ENCODE measurements around the gene CYYR1. TPM values are rescaled to one million over a fixed set of nuclear protein-coding genes. Genes with fewer than 3 reads are reported as not detected.

Gene CYYR1
- total RNA-seq, 1 experiment from 2014 or later = 0.05 TPM

DNA sequence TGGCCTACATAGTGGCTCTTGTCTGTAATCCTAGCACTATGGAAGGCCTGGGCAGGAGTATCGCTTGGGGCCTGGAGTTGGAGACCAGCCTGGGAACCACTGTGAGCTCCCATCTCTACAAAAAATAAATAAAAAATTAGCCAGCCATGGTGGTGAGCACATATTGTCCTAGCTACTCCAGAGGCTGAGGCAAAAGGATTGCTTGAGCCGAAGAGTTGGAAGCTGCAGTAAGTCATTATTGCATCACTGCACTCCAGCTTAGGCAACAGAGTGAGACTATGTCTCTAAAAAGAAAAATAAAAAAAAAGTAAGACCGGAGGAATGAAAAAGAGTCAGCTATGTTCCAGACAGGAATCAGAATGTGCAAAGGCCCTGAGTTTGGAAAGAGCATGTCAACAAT, 115.3 kb downstream of the CYYR1 start:
- DNase-seq (ENCODE audit: low read depth, low spot score) = no peak
- in situ Hi-C loops (cut with HindIII; ENCODE audit: low pct_unique_long_range_greater_than_20kb, low sequenced_read_pairs) = no loop called here

DNA sequence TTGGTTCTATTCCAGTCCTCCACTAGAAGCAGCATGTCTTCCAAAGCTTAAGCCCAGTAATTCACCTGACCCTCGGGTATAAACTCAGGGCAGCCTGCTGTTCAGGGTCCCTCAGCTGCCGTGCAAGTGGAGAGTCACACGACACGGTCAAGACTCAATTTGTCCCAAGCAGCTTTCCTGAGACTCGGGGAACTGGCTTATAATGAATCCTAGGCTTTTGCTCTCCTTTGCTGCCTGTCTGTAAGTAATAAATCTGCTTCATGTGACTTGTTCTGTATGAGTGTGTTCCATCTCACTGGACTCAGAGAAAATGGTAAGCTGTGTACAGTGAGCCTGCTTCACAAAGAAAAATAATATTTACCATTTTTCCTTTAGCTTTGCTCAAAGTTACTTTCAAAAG, 119.8 kb downstream of the CYYR1 start:
- DNase-seq (ENCODE audit: low read depth, low spot score) = no peak
- in situ Hi-C loops (cut with HindIII; ENCODE audit: low pct_unique_long_range_greater_than_20kb, low sequenced_read_pairs) = no loop called here

DNA sequence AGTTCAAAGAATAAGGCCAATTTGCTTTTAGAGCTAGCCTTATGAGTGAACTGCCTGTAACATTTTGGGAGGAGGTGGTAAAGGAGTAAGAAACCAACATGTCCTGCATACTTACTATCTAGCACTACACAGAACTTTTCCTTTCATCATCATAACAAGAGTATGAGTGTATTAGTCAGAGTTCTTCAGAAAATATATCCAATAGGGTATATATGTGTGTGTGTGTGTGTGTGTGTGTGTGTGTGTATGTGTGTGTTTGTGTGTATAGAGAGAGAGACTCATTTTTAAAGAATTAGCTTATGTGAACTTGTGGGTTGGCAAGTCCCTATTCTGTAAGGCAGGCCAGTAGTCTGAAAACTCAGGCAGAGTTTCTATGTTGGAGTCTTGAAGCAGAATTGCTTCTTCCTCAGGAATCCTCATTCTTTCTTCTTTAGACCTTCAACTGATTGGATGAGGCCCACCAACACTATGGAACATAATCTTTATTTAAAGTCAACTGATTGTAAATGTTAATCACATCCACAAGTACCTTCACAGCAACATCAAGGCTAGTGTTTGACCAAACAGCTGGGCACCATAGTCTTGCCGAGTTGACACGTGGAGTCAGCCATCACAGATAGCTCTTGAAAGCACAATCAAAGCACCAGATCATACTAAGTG, 121.9 kb downstream of the CYYR1 start:
- in situ Hi-C loops (cut with HindIII; ENCODE audit: low pct_unique_long_range_greater_than_20kb, low sequenced_read_pairs) = no loop called here
- DNase-seq (ENCODE audit: low read depth, low spot score) = no peak

GRCh38 chr21:26449161-26449560, 123.9 kb downstream of the CYYR1 start:
- in situ Hi-C loops (cut with HindIII; ENCODE audit: low pct_unique_long_range_greater_than_20kb, low sequenced_read_pairs) = no loop called here
- DNase-seq (ENCODE audit: low read depth, low spot score) = peak; percentile 2

GRCh38 chr21:26448751-26449150, 124.3 kb downstream of the CYYR1 start:
- no peak for DNase-seq (ENCODE audit: low read depth, low spot score)
- in situ Hi-C loops (cut with HindIII; ENCODE audit: low pct_unique_long_range_greater_than_20kb, low sequenced_read_pairs) = no loop called here

GRCh38 chr21:26447932-26448475, 125.1 kb downstream of the CYYR1 start:
- no peak for DNase-seq (ENCODE audit: low read depth, low spot score)
- in situ Hi-C loops (cut with HindIII; ENCODE audit: low pct_unique_long_range_greater_than_20kb, low sequenced_read_pairs) = no loop called here

GRCh38 chr21:26445440-26445839, 127.6 kb downstream of the CYYR1 start:
- DNase-seq (ENCODE audit: low read depth, low spot score) = no peak
- in situ Hi-C loops (cut with HindIII; ENCODE audit: low pct_unique_long_range_greater_than_20kb, low sequenced_read_pairs) = no loop called here

- in situ Hi-C loops (cut with HindIII; ENCODE audit: low pct_unique_long_range_greater_than_20kb, low sequenced_read_pairs) = no loop called here
- no peak for DNase-seq (ENCODE audit: low read depth, low spot score)
These were observed 128.4 kb downstream of the CYYR1 start for GRCh38 chr21:26444646-26445045.

DNA sequence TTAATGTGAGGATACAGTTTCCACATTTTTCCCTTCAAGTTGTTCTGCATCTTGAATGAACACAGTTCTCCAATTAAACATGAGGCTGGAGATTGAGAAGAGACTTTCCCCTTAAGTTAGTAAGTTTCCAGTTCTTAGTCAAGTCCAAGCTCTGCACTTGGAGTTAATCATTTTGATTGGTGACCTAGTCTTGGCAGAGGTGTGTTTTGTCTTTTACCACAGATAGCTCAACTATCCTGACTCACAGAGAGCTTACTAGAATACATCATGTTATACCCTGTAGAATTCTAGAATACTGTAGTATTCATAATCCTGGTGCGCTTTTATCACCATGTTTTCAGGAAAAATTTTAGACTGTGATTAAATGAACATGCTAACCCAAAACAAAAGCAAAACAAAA, 129.2 kb downstream of the CYYR1 start:
- in situ Hi-C loops (cut with HindIII; ENCODE audit: low pct_unique_long_range_greater_than_20kb, low sequenced_read_pairs) = no loop called here
- no peak for DNase-seq (ENCODE audit: low read depth, low spot score)

- DNase-seq (ENCODE audit: low read depth, low spot score) = no peak
These were observed 129.8 kb downstream of the CYYR1 start for GRCh38 chr21:26443291-26443690.

GRCh38 chr21:26441149-26441548, 131.9 kb downstream of the CYYR1 start:
- in situ Hi-C loops (cut with HindIII; ENCODE audit: low pct_unique_long_range_greater_than_20kb, low sequenced_read_pairs) = no loop called here
- no peak for DNase-seq (ENCODE audit: low read depth, low spot score)

More at GRCh38 chr21:26443291-26443690, 129.8 kb downstream of the CYYR1 start:
- in situ Hi-C loops (cut with HindIII; ENCODE audit: low pct_unique_long_range_greater_than_20kb, low sequenced_read_pairs) = no loop called here

- DNase-seq (ENCODE audit: low read depth, low spot score) = no peak
- in situ Hi-C loops (cut with HindIII; ENCODE audit: low pct_unique_long_range_greater_than_20kb, low sequenced_read_pairs) = no loop called here
These were observed 134.1 kb downstream of the CYYR1 start for GRCh38 chr21:26438976-26439375.

- in situ Hi-C loops (cut with HindIII; ENCODE audit: low pct_unique_long_range_greater_than_20kb, low sequenced_read_pairs) = no loop called here
- no peak for DNase-seq (ENCODE audit: low read depth, low spot score)
These were observed 135.6 kb downstream of the CYYR1 start for GRCh38 chr21:26437326-26438009.

DNA sequence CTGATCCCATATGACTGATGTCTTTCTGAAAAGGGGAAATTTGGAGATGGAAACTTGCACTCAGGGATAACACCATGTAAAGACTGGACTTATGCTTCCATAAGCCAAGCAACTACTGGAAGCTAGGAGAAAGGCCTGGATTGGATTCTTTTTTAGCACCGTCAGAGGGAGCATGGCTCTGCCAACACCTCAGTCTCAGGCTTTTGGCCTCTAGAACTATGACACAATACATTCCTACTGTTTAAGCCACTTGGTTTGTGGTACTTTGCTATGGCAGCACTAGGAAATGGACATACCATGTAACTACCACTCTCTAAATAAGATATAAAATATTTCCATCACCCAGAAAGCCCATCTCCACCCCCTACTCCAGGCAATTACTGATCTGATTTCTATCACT, 139.7 kb downstream of the CYYR1 start:
- no peak for DNase-seq (ENCODE audit: low read depth, low spot score)
- in situ Hi-C loops (cut with HindIII; ENCODE audit: low pct_unique_long_range_greater_than_20kb, low sequenced_read_pairs) = no loop called here

- no peak for DNase-seq (ENCODE audit: low read depth, low spot score)
- in situ Hi-C loops (cut with HindIII; ENCODE audit: low pct_unique_long_range_greater_than_20kb, low sequenced_read_pairs) = no loop called here
These were observed 140.7 kb downstream of the CYYR1 start for GRCh38 chr21:26432410-26432809.

DNA sequence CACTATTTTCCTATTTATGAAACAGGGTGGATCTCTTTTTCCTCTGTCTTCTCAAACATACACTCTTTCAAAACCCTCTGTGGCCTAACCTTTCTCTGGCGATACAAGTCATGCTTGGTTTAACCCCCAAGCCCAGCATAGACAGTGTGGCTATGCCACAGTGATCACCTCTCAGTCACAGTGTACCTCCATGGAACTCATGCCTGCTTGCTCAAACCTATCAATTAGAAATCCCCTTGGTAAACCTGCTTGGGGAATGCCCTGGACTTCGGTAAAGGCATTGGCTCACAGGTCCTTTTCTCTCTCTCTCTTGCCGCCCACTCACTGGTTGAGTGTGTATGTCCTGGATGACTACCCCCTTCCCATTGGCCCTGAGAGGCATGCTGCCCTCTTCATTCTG, 147.5 kb downstream of the CYYR1 start:
- in situ Hi-C loops (cut with HindIII; ENCODE audit: low pct_unique_long_range_greater_than_20kb, low sequenced_read_pairs) = no loop called here
- DNase-seq (ENCODE audit: low read depth, low spot score) = no peak

- no peak for DNase-seq (ENCODE audit: low read depth, low spot score)
- in situ Hi-C loops (cut with HindIII; ENCODE audit: low pct_unique_long_range_greater_than_20kb, low sequenced_read_pairs) = no loop called here
These were observed 149.6 kb downstream of the CYYR1 start for GRCh38 chr21:26423511-26423910.

GRCh38 chr21:26422706-26423105, 150.4 kb downstream of the CYYR1 start:
- DNase-seq (ENCODE audit: low read depth, low spot score) = no peak
- in situ Hi-C loops (cut with HindIII; ENCODE audit: low pct_unique_long_range_greater_than_20kb, low sequenced_read_pairs) = no loop called here

- in situ Hi-C loops (cut with HindIII; ENCODE audit: low pct_unique_long_range_greater_than_20kb, low sequenced_read_pairs) = no loop called here
- DNase-seq (ENCODE audit: low read depth, low spot score) = no peak
These were observed 150.9 kb downstream of the CYYR1 start for GRCh38 chr21:26422138-26422537.

All from SK-MEL-5 (cell line).